ENCODE measurements around the gene FHOD3. TPM values are rescaled to one million over a fixed set of nuclear protein-coding genes. Genes with fewer than 3 reads are reported as not detected.

The FHOD3 gene
- total RNA-seq, 6 experiments from 2014 or later = 0.44 to 1.2 (median 0.62) TPM

DNA sequence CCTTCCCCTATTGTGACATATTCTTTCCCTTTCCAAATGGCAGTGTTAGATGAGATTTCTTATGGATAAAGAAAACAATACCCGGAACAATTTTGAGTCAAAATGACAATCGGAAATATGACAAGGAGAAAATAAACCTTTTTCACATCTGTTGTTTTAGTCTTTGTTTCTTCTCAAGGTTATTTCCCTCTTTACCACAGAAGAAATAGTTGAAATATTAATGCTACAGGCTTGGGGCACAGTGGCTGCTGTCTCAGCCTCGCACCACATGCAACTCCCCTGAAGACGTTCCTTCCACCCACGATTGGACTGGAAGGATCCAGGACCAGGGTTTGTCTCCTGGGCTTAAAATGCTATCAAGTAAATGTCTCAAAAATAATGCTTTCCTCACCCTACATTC lies 77.6 kb downstream of the FHOD3 start:
- Histone ChIP-seq H3K36me3 (no peaks in the 10 kb centered on the region), H3K27ac (no peak overlapping the region), H3K4me3 (no peak overlapping the region), H3K4me1 (no peaks in the 10 kb centered on the region), H3K27me3 (no peaks in the 10 kb centered on the region), H3K9me3 (no peaks in the 10 kb centered on the region)
- ATAC-seq (no peak), DNase-seq (no peak)
- 62% methylated on average over 5 of the region's 5 CpGs for WGBS (ENCODE audit: insufficient coverage, low coverage, low lambda C conversion rate, missing lambda C conversion rate)
- intact Hi-C loops (cut with DNase I) = no loop called here
- no peak for TF ChIP-seq POLR2A (IDR thresholded peaks at IDR 0.05)
- no peak for TF ChIP-seq CTCF (IDR thresholded peaks at IDR 0.05)

GRCh38 chr18:36376361-36376760 lies 78.8 kb downstream of the FHOD3 start:
- WGBS (ENCODE audit: insufficient coverage, low coverage, low lambda C conversion rate, missing lambda C conversion rate) = 79% methylated on average over 1 of the region's 1 CpG
- no peak overlapping the region for H3K4me3 ChIP-seq
- DNase-seq = no peak
- H3K4me1 ChIP-seq = no peaks in the 10 kb centered on the region
- no peaks in the 10 kb centered on the region for H3K27me3 ChIP-seq
- no peaks in the 10 kb centered on the region for H3K36me3 ChIP-seq
- no peak overlapping the region for H3K27ac ChIP-seq
- no peaks in the 10 kb centered on the region for H3K9me3 ChIP-seq
- TF ChIP-seq CTCF (IDR thresholded peaks at IDR 0.05) = no peak
- TF ChIP-seq POLR2A (IDR thresholded peaks at IDR 0.05) = no peak
- no peak for ATAC-seq
- intact Hi-C loops (cut with DNase I) = no loop called here

DNA sequence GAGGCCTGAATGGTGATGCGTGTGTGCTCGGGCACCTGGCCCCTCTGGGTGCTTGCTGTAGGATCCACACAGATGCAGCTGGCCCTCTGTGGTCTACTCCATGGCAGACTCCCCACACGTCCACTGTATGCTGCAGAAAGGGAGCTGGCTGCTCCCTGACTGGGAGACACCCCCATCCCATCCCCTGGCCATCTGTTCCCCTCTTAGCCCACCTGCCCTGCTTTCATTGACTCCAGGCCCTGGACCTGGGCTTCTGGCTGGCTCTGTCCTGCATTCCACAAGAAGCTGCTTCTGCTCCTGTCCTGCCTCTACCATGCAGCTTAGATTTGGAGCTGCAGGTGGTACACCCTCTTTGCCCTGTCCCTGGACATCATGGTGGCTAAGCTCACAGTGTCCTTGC lies 80.1 kb downstream of the FHOD3 start:
- TF ChIP-seq POLR2A (IDR thresholded peaks at IDR 0.05) = no peak
- no peak for TF ChIP-seq CTCF (IDR thresholded peaks at IDR 0.05)
- H3K9me3 ChIP-seq = no peaks in the 10 kb centered on the region
- H3K27me3 ChIP-seq = no peaks in the 10 kb centered on the region
- H3K4me3 ChIP-seq = no peak overlapping the region
- H3K36me3 ChIP-seq = no peaks in the 10 kb centered on the region
- DNase-seq (no peak), ATAC-seq (no peak)
- intact Hi-C loops (cut with DNase I) = no loop called here
- H3K4me1 ChIP-seq = no peaks in the 10 kb centered on the region
- no CpG with 5 or more reads among the region's 3 CpGs for WGBS (ENCODE audit: insufficient coverage, low coverage, low lambda C conversion rate, missing lambda C conversion rate)
- H3K27ac ChIP-seq = no peak overlapping the region

GRCh38 chr18:36378205-36378604 lies 80.7 kb downstream of the FHOD3 start:
- Histone ChIP-seq H3K4me1 (no peaks in the 10 kb centered on the region), H3K27ac (no peak overlapping the region), H3K9me3 (no peaks in the 10 kb centered on the region), H3K4me3 (no peak overlapping the region), H3K36me3 (no peaks in the 10 kb centered on the region), H3K27me3 (no peaks in the 10 kb centered on the region)
- no peak for ATAC-seq
- intact Hi-C loops (cut with DNase I) = no loop called here
- no CpG with 5 or more reads among the region's 2 CpGs for WGBS (ENCODE audit: insufficient coverage, low coverage, low lambda C conversion rate, missing lambda C conversion rate)
- no peak for DNase-seq
- no peak for TF ChIP-seq POLR2A (IDR thresholded peaks at IDR 0.05)
- no peak for TF ChIP-seq CTCF (IDR thresholded peaks at IDR 0.05)

DNA sequence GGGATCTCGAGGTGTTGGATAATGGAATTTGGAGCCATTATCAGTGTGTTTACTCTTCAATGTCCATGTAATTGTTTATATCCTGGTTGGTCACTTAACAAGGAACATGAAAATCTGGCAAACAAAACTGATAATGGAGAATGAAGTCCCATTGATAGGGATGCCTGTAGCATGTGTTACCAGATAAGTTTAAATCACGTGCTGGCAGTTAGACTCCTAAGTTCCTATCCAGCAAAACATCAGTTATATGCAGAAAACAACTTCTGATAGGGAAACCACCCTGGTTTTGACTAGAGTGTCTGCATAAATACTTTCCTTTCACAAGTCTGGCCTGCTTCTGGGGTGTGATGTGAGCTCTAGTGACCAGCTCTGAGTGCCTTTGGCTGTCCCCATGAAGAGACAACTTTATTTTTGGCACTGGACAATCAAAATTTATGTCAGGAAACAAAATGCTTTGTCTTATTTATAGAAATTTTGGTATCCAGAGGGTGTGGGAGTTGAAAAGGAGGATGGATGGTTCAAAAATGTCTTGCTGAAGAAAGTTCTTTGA lies 82.0 kb downstream of the FHOD3 start:
- Histone ChIP-seq H3K27me3 (no peaks in the 10 kb centered on the region), H3K9me3 (no peaks in the 10 kb centered on the region), H3K4me3 (no peak overlapping the region), H3K4me1 (no peaks in the 10 kb centered on the region), H3K36me3 (no peaks in the 10 kb centered on the region), H3K27ac (no peak overlapping the region)
- no peak for ATAC-seq
- intact Hi-C loops (cut with DNase I) = no loop called here
- WGBS (ENCODE audit: insufficient coverage, low coverage, low lambda C conversion rate, missing lambda C conversion rate) = 36% methylated on average over 2 of the region's 2 CpGs
- DNase-seq = no peak
- no peak for TF ChIP-seq POLR2A (IDR thresholded peaks at IDR 0.05)
- no peak for TF ChIP-seq CTCF (IDR thresholded peaks at IDR 0.05)
